Measurements from ENCODE around the gene PSMG4.

PSMG4 gene

GRCh38 chr6:3276174-3277167 is 17.7 kb downstream of the PSMG4 start:
- DNase-seq (ENCODE audit: low spot score), result no peak

GRCh38 chr6:3277251-3277650 is 18.5 kb downstream of the PSMG4 start:
- no peak for DNase-seq (ENCODE audit: low spot score)

- no peak for DNase-seq (ENCODE audit: low spot score)
Observed at GRCh38 chr6:3277851-3278416, 19.2 kb downstream of the PSMG4 start.

DNA sequence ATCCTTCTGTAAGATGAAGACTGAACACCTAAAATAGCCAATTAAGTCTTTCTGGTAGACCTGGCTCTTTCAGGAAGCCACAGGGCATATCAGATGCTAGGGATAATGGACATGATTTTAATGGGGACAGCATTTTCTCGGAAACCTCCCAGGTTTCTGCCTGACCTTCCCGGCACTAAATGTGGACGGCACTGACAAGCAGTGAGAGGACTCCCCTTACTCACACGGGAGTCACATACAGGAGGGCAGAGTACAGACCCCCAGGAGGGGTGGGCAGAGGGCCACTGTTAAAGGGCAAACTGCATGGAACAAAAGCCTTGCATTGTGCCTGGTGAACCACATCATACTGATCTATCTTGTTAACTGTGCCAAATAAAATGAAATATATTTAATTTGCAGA is 19.9 kb downstream of the PSMG4 start:
- no peak for DNase-seq (ENCODE audit: low spot score)

GRCh38 chr6:3280091-3280490 is 21.3 kb downstream of the PSMG4 start:
- no peak for DNase-seq (ENCODE audit: low spot score)

DNA sequence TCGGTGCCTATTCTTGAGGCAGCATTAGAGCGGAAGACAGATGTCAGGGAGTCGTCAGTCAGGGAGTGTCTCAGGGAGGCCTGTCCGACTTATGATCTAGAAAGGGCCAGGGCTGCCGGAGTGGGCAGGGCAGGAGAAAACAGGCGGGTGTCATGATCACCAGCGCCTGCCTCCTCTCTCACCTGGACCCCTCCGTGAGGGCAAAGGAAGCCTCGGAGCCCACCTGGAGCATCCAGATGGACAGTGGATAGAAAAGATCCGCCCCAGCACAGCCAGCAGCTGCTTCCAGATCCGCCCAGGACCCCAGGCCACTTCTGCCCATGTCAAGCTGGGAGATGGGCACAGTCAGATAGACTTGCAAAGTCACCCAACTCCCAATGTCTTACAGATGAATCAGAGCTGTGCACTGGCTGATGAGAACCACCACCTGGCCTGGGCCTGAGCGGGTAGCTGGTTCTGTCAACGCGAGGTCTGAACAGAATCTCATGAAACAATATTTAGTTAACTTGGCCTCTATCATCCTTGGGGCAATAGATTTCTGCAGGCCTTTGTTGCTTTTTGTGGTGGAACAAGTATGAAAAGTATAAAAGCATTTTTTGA is 22.2 kb downstream of the PSMG4 start:
- DNase-seq (ENCODE audit: low spot score), result no peak

GRCh38 chr6:3281631-3282475 is 23.1 kb downstream of the PSMG4 start:
- no peak for DNase-seq (ENCODE audit: low spot score)

DNA sequence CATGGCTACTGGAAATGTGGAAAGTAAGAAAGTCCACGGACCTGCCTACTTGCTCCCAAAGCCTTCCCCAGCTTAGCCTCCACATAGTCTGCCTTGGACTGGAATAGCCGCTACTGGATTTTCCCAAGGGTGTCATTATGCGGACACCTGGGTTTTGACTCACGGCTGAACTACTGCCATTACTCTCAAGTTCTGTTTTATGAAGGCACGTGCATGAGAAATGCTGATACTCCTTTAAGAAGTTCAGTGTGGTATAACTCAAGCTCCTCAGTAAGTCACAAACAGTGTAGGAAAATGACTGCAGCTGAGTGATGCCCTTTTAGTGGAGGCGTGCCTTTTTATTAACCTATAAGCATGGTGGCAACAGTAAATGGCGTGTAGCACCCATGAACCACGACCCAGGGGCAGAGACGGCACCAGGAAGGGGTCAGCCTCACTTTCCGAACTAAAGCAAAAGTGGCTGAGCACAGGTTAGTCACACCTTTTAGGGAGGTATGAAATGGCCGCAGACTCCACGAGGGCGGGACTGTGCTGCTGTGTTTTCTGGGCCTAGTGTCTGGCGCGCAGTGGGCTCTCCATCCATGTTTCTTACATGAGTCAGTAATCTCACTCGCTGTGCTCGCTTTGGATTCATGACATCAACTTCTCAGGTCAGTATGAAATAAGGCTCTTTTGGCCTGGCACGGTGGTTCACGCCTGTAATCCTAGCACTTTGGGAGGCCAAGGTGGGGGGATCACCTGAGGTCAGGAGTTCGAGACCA is 23.9 kb downstream of the PSMG4 start:
- no peak for DNase-seq (ENCODE audit: low spot score)

GRCh38 chr6:3283241-3283640 is 24.5 kb downstream of the PSMG4 start:
- no peak for DNase-seq (ENCODE audit: low spot score)

DNA sequence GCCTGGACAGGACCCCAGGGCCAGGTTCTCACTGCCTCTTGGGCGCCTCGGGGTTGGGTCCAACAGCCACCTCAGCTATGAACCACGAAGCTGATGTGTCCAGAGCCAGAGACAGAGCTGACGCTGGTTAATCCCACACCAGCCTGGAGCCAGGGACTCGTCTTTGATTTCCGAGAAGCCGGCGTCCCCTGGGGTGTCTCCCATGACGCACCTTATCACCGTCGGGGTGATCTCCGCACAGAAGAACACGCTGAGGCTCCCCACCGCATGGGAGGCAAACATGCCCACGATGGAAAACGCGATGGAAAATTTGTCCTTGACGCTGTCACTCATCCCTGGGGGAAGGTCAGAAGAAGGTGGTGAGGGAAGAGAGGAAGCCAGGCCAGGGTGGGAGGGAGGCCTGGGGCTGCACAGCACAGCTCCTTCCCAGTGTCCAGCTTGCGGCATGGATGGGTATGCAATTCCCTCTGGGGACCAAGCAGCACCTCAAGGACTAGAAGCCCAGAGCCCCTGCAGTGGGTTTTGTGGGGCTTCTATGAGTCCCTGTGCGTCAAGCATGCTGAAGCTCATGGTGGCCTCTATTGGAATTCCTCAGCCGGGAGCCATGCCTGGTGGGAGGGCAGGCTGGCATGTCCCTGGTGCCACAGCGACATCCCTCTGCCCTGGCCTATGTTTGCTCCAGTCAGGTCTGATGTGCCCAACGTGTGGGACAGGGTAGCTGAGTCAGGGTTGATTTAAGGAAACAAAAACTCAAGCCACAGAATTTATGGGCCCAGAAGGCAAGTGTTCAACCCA is 25.1 kb downstream of the PSMG4 start:
- no peak for DNase-seq (ENCODE audit: low spot score)

DNA sequence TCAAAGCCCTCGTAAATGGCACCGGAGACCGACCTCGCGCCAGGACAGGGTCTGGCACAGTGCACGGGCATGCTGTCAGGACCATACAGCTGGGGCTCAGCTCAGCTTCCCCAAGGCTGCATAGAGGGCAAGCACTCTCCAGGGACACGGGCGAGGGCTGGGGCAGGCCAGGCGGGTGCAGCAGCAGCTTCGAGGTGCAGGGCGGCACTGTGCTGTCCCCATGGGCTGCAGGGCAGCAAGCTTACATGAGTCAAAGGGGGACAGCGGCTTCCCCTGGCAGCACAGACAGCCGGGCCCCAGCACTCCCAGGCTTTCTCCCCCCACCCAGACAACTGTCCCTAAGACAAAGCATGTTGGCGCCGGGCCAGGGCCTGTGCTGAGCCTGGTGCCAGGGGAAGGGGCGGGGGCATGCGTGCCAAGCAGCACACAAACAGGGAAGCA is 25.7 kb downstream of the PSMG4 start:
- DNase-seq (ENCODE audit: low spot score), result no peak

GRCh38 chr6:3285049-3285639 is 26.4 kb downstream of the PSMG4 start:
- no peak for DNase-seq (ENCODE audit: low spot score)

- no peak for DNase-seq (ENCODE audit: low spot score)
Observed at GRCh38 chr6:3285732-3286131, 27.0 kb downstream of the PSMG4 start.

DNA sequence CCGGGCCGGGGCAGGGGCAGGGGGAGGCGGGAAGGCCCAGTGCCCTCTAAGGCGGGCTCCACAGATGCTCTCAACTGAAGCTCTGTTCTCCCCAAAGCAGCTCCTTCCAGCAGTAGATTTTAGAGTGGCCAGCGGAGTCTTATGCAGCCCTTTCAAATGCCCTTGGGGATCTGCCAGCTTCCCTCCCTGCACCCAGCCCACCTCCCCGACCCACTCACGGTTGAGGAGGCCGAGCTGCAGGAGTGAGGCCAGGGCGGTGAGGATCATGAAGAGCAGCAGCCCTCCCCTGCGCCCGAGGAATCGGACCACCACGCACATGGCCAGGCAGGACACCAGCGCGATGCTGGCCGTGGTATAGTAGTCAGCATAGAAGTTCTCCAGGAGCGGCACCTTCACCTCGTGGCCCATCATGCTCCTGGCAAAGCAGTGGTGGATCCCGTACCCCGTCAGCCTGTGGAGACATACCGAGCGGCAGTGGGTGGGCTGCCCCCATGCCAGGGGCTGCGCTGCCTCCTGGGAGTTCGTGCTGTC is 28.0 kb downstream of the PSMG4 start:
- DNase-seq (ENCODE audit: low spot score), result no peak

DNA sequence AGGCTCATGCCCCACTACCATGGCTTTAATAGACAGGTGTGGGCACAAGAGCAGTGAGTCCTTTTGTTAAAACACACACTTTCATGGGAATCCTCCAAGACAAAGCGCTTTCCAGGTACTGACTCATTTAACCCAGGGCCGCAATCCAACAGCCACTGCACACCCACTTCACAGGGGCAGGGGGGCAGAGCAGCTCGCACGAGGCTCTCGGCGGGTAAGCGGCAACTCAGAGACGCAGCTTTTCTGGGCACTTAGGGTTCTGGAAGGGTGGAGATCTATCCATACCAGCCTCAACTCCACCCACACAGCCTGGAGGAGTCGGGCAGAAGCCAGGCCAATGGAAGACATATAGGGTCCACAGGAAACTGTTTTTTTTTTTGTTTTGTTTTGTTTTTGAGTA is 28.6 kb downstream of the PSMG4 start:
- DNase-seq (ENCODE audit: low spot score), result no peak

GRCh38 chr6:3287976-3288707 is 29.4 kb downstream of the PSMG4 start:
- DNase-seq (ENCODE audit: low spot score), result no peak

- DNase-seq (ENCODE audit: low spot score), result no peak
Observed at GRCh38 chr6:3288711-3289663, 30.2 kb downstream of the PSMG4 start.

- no peak for DNase-seq (ENCODE audit: low spot score)
Observed at GRCh38 chr6:3289664-3290055, 30.9 kb downstream of the PSMG4 start.
